HG03060 (cell line): ENCODE measurements around the gene GSDME.
A peak's percentile ranks its signal among the peaks of the same experiment; 100 is the strongest.
"Not testable (repeated sequence)": the region's sequence is repeated elsewhere in the genome, so short reads cannot be mapped to it uniquely, and the experiment has no call there.

ENCODE experiments used
- ATAC-seq: cut with Tn5 transposase; IDR thresholded peaks from one replicate; pipeline ENCODE4 v1.9.1; 2021; ENCODE audit warnings: low read depth, moderate number of reproducible peaks; ENCODE audit not compliant: unreplicated experiment

The GSDME gene

DNA sequence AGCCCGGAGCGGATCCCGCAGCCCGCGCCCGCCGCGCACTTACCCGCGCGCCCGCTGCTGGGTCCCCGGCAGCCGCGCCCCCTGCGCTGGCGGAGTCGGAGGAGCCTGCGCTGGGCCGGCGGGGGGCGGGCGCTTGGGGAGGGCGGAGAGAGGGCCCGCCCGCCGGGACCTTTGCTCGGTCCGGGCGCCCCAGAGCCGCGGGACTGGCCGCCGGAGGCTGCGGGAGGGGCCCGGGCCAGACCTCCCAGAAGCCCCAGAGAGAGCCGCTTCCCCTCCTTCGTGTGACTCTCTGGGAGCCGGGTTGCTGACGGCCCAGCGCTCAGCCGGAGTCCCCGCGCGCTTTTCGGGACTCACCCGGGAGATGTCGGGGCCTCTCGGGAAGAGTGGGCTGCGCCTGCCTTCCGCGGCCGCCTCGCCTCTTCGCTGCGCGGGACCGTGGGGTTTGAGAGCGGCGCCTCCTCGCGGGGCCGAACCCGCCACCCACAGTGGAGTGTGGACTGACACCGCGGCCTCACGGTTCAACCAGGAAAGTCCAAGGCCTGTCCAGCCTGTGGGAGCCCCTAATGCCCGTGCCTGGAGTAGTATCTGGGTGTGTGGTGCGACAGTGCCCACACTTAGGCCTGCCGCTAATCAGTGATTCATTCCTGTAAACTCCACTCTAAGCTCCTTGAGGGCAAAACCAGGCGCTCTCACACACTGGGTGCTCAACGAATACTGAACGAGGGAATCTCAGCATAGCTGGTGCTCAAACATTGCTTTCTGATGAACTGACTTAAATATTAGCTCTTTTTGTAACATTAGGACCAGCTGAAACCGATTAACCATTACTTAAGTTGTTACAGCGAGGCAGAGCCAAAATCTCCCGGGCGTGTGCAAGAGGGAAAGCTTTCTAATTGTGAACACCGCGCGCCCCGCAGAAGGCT lies at the start of gene GSDME:
TSS of gene GSDME (minus strand) at position 112 of the 923 bp plus-strand sequence. CDS start 7,690 bp downstream, outside the sequence.
- ATAC-seq = no peak

DNA sequence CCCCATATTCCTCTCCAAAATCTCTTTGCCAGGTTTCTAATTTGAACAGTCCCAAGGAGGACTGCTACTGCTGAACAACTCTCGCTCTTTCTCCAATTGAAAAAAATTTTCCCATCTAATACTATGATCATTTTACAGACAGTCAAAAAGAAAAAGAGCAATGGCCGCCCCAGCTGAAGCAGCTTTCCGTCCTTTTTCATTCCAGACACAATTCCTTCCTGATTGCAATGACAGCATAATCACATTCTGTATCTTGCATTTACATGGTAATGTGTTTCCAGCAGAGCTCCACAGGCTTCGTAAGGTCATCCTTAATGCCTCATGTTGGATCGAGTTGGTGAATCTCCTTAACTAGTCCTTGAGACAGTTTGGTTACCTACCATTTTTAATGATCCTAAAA lies 45.0 kb upstream of the GSDME start:
- no peak for ATAC-seq

- ATAC-seq = no peak
Observed at GRCh38 chr7:24801883-24802282, 44.6 kb upstream of the GSDME start.

GRCh38 chr7:24800667-24801066 lies 43.4 kb upstream of the GSDME start:
- ATAC-seq = no peak

GRCh38 chr7:24800073-24800472 lies 42.8 kb upstream of the GSDME start:
- ATAC-seq = no peak

GRCh38 chr7:24799506-24799905 lies 42.2 kb upstream of the GSDME start:
- ATAC-seq = no peak

DNA sequence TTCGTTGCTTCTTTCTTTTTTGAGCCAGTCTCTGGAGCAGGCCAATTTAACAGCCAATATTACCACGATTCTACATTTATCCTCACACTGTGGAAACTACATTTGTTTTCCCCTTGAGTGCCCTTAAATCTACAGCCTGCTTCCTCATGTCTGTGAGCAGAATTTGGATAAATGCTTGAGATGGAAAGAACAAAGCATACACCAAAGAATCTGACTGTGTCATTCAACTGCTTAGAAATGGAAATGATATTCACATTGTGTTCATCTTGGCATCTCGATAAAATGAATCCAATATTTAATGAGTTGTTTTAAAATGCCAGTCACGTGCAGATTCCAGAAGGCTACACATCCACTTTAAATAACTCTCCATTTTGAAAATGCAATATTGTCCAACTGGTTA lies 41.0 kb upstream of the GSDME start:
- ATAC-seq = no peak

DNA sequence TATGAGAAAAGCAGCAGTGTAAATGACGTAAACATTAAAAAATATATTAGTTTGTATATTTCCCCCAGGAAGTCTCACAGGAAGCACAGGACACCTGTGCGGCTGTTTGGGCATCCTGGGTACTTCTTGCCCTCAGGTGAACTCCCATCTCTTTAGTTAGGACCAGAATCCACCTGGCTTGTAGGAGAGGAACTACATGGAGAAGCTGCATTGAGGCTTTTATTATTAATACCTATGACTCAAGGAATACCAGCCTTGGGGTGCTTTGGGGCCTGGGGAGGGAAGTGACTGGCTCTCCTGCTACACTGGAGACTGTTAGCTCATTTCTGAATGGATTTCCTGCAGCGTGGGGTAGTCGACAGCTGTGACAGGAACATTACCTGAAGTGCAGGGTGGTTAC lies 40.0 kb upstream of the GSDME start:
- ATAC-seq = no peak

DNA sequence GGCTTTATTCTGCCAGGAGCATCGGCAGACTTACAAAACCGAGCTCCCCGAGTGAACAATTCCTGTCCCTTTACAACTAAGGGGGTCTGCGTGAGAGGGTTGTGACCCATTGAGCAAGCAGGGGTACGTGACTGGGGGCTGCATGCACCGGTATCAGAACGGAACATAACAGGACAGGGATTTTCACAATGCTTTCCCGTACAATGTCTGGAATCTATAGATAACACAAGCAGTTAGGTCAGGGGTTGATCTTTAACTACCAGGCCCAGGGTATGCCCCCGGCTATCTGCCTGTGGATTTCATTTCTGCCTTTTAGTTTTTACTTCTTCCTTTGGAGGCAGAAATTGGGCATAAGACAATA lies 38.1 kb upstream of the GSDME start:
- no peak for ATAC-seq

GRCh38 chr7:24794751-24795406 lies 37.6 kb upstream of the GSDME start:
- ATAC-seq = not testable (repeated sequence)

GRCh38 chr7:24793982-24794648 lies 36.9 kb upstream of the GSDME start:
- ATAC-seq = no peak

GRCh38 chr7:24788961-24789576 lies 31.8 kb upstream of the GSDME start:
- ATAC-seq = no peak

DNA sequence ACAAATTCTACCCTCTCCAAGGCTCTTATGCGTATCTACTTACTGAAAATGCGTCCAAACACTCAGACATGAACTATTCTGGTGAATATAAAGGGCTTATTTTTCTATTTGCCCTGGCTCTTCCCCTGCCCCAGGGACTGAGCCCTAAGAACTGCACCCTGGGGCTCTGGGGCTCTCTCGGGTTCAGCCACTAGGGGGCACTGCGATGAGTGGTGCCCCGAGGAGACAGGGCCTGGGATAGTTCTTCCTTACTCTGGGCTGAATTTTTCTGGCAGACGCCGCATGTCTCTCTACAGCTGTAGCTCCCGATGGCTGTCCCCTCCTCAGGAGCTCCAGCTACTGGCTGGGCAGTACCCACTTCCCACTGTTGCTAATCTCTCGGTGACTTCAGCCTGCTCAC lies 30.8 kb upstream of the GSDME start:
- no peak for ATAC-seq

GRCh38 chr7:24786941-24787340 lies 29.7 kb upstream of the GSDME start:
- peak; percentile 52 for ATAC-seq

- no peak for ATAC-seq
Observed at GRCh38 chr7:24786306-24786705, 29.0 kb upstream of the GSDME start.

DNA sequence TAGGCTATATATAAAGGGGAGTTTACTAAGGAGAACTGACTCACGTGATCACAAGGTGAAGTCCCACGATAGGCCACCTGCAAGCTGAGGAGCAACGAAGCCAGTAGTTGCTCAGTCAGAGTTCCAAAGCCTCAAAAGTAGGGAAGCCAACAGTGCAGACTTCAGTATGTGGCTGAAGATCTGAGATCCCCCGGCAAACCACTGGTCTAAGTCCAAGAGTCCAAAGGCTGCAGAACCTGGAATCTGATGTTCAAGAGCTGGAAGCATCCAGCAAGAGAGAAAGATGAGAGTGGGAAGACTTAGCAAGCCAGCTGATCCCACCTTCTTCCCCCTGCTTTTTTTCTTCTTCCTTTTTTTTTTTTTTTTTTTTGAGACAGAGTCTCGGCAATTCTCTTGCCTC lies 27.0 kb upstream of the GSDME start:
- no peak for ATAC-seq

DNA sequence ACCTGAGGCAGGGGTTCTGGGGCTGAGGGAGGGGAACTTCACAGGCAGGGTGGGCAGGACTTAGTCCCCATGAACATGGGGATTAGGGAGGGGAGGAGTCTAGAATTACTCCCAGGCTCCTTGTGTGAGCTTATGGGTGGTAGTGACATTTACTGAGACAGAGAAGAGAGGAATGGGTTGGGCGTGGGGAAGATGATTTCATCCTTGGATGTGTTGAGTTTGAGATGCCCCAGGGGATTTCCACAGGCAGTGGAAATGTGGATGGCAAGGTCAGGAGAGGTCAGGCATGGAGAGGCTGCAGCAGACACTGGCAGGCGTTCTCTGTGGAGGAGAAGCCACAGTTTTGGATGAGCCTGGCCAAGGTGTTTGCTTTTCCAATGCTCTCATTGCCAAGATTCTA lies 26.4 kb upstream of the GSDME start:
- ATAC-seq = no peak

DNA sequence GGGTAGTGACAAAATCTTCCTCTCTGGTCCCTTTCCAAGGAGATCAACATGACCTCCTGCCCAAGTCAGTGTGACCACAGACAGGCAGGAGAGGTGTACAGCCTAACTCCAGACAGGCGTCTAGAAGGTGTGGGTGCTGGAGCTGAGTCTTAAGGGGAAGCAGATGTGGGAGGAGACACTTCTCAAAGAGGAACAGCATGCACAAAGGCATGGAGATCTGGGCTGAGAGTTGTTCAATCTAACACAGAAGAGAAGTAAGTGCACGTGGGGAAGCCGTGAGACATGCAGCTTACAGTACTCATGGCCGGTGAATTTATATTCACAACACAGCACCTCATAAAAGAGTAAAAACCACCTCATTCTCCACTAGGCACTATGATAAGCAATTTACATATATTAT lies 23.8 kb upstream of the GSDME start:
- no peak for ATAC-seq

GRCh38 chr7:24779283-24779655 lies 22.0 kb upstream of the GSDME start:
- ATAC-seq = no peak

GRCh38 chr7:24778543-24779282 lies 21.4 kb upstream of the GSDME start:
- ATAC-seq = peak; percentile 44
